GM13976 (cell line): ENCODE measurements around the gene KIF6.

Source experiments
- DNase-seq: peaks from one replicate; pipeline ENCODE4 v3.0.0; 2012; ENCODE audit warnings: low spot score
- in situ Hi-C: fragments of 300-500 bp; cut with MboI; formaldehyde crosslinking; loops from one replicate; pipeline ENCODE4 v1.12.0; 2022; ENCODE audit warnings: low sequenced_read_pairs, mixed read lengths, inconsistent platforms; ENCODE audit not compliant: unreplicated experiment
- TF ChIP-seq, protein P1 (sequence below): IDR thresholded peaks from 2 replicates; pipeline ENCODE4 v1.5.1; 2012; ENCODE audit warnings: borderline replicate concordance, mild to moderate bottlenecking; ENCODE audit not compliant: insufficient read depth; ENCODE audit errors: extremely low read depth, missing control alignments, control extremely low read depth

KIF6 gene, protein sequence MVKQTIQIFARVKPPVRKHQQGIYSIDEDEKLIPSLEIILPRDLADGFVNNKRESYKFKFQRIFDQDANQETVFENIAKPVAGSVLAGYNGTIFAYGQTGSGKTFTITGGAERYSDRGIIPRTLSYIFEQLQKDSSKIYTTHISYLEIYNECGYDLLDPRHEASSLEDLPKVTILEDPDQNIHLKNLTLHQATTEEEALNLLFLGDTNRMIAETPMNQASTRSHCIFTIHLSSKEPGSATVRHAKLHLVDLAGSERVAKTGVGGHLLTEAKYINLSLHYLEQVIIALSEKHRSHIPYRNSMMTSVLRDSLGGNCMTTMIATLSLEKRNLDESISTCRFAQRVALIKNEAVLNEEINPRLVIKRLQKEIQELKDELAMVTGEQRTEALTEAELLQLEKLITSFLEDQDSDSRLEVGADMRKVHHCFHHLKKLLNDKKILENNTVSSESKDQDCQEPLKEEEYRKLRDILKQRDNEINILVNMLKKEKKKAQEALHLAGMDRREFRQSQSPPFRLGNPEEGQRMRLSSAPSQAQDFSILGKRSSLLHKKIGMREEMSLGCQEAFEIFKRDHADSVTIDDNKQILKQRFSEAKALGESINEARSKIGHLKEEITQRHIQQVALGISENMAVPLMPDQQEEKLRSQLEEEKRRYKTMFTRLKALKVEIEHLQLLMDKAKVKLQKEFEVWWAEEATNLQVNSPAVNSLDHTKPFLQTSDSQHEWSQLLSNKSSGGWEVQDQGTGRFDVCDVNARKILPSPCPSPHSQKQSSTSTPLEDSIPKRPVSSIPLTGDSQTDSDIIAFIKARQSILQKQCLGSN

DNA sequence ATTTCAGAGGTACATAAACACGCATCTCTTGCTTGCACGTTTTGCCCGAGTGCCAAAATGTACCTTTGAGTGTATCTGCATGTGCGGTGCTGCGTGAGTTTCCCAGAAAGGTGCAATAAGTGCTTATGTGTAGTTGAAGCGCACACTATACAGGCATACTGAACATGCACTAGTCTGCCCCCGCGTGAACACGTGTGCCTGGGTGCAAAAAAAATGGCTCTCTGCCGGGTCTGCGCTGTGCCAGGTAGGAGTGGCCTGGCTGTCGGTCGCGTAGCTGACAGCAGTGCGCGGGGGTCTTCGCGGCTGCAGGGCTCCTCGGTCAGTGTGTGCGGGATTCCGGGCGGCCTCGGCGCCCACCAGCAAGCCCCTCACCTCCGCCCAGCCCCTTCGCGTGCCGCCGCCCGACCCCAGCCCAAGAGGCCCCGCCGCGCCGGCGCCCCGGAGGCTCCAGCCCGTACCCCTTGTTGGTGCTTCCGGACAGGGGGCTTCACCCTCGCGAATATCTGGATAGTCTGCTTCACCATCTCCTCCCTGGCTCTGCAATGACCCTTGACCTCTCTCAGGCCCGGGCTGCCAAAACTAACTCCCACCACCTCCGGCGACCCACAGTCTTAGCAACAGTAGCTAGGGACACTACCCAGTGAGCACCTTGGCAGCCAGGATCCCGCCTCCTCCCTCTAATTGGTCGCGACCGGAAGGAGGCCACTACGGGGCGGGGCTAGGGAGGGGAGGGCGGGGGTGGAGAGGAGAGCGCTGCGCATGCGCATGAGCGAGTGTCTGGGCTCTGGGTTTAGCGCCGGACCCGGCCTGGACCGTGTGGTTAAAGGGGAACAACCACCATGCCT, at the start of gene KIF6:
Gene KIF6 (minus strand): TSS at position 622 of the 845 bp plus-strand sequence. CDS start 98 bp downstream, at position 524.
- DNase-seq = peak; percentile 96
- TF ChIP-seq, protein P1, sequence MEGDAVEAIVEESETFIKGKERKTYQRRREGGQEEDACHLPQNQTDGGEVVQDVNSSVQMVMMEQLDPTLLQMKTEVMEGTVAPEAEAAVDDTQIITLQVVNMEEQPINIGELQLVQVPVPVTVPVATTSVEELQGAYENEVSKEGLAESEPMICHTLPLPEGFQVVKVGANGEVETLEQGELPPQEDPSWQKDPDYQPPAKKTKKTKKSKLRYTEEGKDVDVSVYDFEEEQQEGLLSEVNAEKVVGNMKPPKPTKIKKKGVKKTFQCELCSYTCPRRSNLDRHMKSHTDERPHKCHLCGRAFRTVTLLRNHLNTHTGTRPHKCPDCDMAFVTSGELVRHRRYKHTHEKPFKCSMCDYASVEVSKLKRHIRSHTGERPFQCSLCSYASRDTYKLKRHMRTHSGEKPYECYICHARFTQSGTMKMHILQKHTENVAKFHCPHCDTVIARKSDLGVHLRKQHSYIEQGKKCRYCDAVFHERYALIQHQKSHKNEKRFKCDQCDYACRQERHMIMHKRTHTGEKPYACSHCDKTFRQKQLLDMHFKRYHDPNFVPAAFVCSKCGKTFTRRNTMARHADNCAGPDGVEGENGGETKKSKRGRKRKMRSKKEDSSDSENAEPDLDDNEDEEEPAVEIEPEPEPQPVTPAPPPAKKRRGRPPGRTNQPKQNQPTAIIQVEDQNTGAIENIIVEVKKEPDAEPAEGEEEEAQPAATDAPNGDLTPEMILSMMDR = no peak
- in situ Hi-C loops = no loop called here

DNA sequence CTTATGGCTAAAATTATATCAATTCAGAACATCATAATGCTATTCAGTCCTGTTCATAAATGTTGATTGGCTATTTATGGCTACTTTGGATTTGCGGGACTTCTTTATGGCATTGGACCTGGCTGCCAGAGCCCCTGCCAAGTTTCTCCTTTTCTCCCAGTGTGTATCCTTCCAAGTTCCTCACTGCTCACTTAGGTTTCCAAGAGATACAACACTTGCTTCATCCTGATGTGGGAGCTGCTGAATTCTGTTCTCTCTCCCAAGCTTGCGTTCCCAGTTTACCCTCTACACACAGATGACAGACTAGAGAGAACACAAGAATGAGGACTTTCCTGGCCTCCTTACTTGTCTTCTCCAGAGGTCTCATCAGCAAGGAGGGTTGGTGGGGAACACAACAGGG, 48.6 kb upstream of the KIF6 start:
- TF ChIP-seq, protein P1 = no peak
- no peak for DNase-seq
- in situ Hi-C loops = no loop called here

DNA sequence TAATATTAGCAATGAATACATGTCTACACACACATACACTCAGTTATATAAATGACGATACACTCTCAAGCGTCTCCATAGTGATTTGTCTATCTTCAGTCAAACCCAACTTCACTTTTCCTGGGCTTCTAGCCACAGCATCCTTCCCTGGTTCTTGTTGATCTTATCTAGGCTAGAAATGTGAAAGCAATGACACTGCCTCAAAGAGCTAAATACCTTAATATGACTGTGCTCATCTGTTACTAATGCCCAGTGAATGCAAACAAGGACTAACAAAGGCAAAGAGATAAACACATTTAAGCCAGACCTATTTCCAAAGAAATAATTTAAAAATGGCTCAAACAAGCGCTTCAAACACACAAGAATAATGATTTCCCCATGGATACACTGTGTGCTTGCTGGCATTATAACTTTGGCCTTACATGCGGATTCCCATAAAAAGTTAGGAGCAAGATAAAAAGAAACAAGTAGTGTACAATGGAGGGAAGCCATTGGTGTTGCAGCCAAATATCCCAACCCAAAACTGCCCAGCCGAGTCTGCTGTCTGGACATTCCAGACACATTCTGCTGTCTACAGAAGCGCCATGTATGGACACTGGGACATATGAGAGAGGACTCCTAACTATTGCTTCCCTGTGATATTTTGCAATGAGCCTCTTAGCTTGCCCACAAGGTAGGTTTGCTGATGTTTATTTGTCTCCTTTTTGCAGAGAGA, 47.5 kb upstream of the KIF6 start:
- TF ChIP-seq, protein P1 = no peak
- in situ Hi-C loops = no loop called here
- DNase-seq = no peak

DNA sequence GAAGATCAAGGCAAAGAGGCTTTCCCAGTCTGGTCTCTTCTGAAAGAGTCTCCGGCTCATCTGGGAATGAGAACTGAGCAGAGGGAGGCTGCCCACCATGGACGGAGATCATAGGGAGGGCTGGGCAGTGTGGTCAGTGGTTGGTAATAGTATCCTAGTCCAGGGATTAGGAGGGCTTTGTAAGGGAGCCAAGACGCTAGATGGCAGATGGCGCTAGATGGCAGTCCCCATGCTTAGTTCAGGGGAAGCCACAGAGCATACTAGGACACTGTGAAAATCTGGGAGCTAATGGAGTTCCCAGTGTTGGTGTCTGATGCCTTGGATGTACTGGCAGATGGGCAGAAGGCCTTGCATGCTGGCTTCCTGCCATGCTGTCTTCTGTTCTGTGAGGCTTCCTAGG, 45.2 kb upstream of the KIF6 start:
- in situ Hi-C loops = no loop called here
- TF ChIP-seq, protein P1 = no peak
- no peak for DNase-seq

DNA sequence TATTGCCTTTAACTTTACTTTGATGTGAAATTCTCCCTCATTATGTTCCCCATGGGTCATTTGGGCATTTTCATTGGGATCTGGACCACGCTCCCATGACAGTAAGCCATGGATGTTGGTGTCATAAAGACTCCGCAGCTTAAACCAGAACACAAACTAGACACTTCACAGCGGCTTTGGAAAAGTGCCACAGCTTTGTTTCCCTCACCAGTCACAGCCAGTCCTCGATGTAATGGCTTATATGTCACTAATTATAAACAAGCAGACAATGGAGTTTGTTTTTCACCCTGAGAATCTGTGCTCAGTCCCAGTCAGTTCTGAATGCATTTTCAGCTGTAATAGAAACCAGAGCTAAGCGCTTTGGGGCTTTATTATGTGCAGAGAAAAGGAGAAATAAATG, 43.8 kb upstream of the KIF6 start:
- no peak for DNase-seq
- in situ Hi-C loops = no loop called here
- TF ChIP-seq, protein P1 = no peak
